Coronary artery (tissue), 2 donors: ENCODE results near the gene NWD2.

Experiments used
- DNase-seq: peaks from one replicate; pipeline ENCODE4 v3.0.0-alpha.2; 2017; ENCODE audit warnings: low spot score
- H3K27ac ChIP-seq, 2 donors: fragments of 200-600 bp; sonication (generic); one replicate each; pipeline ENCODE4 v1.5.1; 2016 to 2019
- H3K4me3 ChIP-seq: fragments of 200-600 bp; sonication (generic); 2 replicates; pipeline ENCODE4 v1.5.1; 2016; ENCODE audit warnings: mild to moderate bottlenecking, moderate library complexity
- TF ChIP-seq, protein P1 (sequence below): fragments of 200-600 bp; sonication (generic); IDR thresholded peaks from one replicate; pipeline ENCODE4 v1.5.1; 2019; ENCODE audit warnings: antibody characterized with exemption

Gene NWD2

DNA sequence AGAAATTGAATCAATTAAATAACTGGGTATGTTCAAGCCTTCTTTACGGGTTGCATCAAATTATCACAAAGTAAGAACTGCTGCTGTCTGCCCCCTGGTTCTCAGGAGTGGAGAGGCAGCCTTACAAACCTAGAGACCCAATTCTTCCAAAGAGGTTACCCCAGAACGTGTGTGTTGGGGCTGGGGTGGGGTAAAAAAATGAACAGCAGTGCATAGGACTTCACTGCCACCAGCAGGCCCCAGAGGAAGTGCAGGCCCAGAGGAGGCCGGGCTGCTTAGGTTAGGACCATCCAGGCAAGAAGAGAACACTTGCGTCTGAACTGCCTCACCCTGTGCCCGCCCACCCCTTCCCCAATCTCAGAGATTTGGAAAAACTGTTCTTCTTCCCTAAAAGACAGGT is 1.5 kb upstream of the NWD2 start:
- no peak overlapping the region for H3K27ac ChIP-seq
- no peak overlapping the region for H3K4me3 ChIP-seq
- no peak for DNase-seq
- TF ChIP-seq, protein P1, sequence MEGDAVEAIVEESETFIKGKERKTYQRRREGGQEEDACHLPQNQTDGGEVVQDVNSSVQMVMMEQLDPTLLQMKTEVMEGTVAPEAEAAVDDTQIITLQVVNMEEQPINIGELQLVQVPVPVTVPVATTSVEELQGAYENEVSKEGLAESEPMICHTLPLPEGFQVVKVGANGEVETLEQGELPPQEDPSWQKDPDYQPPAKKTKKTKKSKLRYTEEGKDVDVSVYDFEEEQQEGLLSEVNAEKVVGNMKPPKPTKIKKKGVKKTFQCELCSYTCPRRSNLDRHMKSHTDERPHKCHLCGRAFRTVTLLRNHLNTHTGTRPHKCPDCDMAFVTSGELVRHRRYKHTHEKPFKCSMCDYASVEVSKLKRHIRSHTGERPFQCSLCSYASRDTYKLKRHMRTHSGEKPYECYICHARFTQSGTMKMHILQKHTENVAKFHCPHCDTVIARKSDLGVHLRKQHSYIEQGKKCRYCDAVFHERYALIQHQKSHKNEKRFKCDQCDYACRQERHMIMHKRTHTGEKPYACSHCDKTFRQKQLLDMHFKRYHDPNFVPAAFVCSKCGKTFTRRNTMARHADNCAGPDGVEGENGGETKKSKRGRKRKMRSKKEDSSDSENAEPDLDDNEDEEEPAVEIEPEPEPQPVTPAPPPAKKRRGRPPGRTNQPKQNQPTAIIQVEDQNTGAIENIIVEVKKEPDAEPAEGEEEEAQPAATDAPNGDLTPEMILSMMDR, result no peak

DNA sequence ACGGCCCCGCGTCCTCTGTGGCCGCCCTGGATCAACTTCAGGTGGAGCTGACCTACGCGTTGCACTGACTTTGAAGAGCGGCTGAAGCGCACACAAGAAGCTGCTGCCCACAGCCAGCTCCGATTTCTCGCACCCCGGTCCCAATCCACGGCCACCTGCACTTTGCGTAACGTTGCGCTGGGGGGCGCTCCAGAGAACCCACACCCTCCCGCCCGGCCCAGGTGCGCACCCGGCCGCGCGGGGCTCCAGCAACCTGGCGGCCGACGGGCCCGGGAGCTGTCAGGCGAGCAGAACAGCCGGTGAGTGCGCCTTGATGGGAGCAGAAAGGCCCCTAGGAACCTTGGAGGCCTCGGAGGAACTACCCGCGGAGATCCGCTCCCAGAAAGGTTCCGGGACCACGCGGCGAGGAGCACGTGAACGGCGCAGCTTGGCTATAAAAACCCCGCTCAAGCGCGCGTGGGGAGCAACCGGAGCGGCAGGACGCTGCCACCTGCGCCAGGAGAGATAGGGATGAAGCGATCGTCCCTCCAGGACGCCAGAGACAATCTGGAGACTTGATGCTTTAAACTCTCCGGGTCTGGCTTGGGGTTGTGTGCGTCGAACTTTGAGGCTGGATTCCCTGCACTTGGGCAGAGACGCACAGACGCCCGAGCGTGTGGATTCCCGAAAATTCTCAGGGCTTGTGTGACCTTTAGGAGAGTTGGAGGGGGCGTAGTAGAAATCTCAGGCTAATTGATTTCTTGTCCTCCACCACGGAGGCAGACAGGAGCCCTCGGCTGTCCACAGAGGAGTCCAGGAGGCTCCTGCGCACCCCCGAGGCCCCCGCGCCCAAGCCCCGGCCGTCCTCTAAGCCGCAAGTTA is 591 bp upstream of the NWD2 start:
- H3K27ac ChIP-seq, result no peak overlapping the region
- DNase-seq, result no peak
- TF ChIP-seq, protein P1, result no peak
- H3K4me3 ChIP-seq, result peak overlapping the region; percentile 47

DNA sequence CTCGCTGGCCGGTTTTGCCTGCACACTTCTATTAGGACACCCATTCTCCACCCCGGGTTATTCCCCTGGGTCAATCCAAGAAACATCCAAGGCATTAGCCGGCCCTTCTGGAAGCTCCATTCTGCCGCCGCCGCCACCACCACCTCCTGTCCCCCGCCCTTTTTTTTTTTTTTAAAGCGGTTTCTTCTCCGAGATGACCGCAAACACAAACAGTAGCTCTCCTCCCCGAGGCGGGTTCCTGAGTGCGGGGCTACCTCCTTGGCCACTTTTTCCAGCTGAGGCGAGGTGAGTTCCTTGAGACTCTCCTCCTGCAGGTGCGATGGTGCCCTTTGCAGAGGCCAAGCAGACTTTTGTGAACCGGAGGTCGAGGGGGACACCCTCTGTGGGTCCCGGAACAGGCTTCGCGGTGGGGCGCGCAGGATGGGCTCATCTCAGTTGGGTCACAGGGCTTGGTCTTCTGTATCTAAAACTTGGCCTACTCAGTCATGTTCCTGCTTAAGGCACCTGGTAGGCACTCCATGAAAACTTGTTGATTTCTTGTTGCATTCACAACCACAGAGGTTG is 930 bp downstream of the NWD2 start:
- no peak overlapping the region for H3K4me3 ChIP-seq
- TF ChIP-seq, protein P1, result no peak
- no peak for DNase-seq
- H3K27ac ChIP-seq, result no peak overlapping the region

DNA sequence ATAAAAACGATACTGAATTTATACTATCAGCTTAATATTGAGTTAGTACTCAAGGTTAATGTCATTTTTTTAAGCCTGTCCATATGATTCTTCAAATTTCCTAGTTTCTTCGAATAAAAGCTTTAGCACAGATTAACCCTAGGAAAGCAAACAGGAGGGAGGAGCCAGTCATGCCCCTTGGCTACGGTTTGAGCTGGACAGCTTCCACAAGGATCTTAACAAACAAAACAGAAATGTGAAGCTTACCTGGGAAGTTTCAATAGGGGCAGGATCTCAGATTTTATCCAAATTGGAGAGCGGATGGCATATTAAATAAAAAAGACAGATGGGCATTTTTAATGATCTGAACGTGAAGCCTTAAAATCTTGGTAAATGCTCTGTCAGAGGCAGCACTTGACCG is 2.3 kb downstream of the NWD2 start:
- no peak for DNase-seq
- TF ChIP-seq, protein P1, result no peak
- Histone ChIP-seq H3K27ac (no peak overlapping the region), H3K4me3 (no peak overlapping the region)

DNA sequence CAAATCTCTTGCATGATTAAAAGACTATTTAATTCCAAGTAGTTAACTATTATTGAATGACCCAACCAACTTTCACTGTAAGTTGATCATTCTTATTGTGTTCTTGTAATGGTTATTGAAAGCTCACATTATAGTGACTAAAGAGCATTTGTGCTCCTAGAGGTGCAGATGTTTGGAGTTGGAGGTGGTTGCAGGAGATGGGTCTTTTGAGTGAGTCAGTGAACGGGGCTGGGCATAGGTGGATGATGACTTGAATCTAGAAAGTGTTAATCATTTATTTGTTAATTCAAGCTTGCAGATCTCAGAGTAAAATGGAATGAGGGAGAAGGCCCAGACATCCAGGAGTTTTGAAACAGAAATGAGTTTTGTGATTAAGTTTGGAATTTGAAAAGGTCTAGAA is 13.7 kb downstream of the NWD2 start:
- Histone ChIP-seq H3K4me3 (no peak overlapping the region), H3K27ac (no peak overlapping the region)
- no peak for DNase-seq
- TF ChIP-seq, protein P1, result no peak

DNA sequence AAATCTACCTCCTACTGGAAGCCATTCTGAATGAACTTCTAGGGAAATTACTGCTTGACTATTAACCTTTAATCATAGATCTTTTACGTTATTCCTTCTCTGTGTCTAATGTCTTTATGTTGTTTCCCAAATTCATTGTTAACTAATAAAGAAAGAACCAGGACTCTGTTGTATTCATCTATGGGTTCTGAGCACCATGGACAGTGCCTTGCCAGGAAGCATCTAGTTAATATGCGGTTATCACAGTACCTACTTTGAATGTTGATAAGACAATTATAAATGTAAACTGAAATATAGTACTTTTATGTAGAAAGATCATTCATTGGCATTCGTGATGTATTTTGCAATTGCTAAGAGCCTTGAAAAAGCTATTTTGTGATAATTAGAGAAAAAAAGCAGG is 23.8 kb downstream of the NWD2 start:
- DNase-seq, result no peak
- no peak overlapping the region for H3K4me3 ChIP-seq
- H3K27ac ChIP-seq, result no peak overlapping the region
- TF ChIP-seq, protein P1, result no peak

DNA sequence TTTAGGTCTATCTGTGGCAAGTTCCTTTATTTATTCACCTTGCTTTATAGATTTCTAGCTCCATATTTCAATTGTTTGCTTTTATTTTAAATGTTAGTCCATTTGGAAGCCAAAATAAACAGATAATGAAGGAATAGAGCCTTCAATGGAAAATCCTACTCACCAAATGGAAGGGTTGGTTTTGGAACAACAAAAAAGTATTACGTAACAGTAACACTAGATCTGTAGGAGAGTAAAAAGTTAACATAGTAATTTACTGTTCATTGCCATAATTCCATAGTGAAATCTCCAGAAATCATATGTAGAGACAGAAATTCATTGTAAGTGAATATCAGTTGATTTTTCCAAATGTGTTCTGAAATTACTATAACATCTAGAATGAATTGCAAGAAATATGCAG is 34.6 kb downstream of the NWD2 start:
- TF ChIP-seq, protein P1, result no peak
- DNase-seq, result no peak
- H3K27ac ChIP-seq, result no peak overlapping the region
- no peak overlapping the region for H3K4me3 ChIP-seq
